GM12891 (cell line): ENCODE measurements around the gene GPR82.
A peak's percentile ranks its signal among the peaks of the same experiment; 100 is the strongest.

Experiments
- DNase-seq: peaks from one replicate; pipeline ENCODE4 v3.0.0; 2011; ENCODE audit warnings: low spot score; ENCODE audit not compliant: insufficient read length
- FAIRE-seq: peaks from 2 replicates; lab custom pipeline; 2011; peaks lifted over from hg19 to GRCh38; lab: Jason Lieb, UNC
- PAX5 ChIP-seq: IDR thresholded peaks from 2 replicates; pipeline ENCODE4 v1.6.1; 2011; ENCODE audit warnings: low read length, moderate library complexity, mild to moderate bottlenecking; ENCODE audit not compliant: insufficient read depth, severe bottlenecking
- POLR2A ChIP-seq: IDR thresholded peaks from 2 replicates; pipeline ENCODE4 v1.6.1; 2011; ENCODE audit warnings: low read depth, low read length, control low read depth
- POLR2AphosphoS5 ChIP-seq: IDR thresholded peaks from 2 replicates; pipeline ENCODE4 v1.6.1; 2011; ENCODE audit warnings: low read depth, low read length, control low read depth
- POU2F2 ChIP-seq: IDR thresholded peaks from 2 replicates; pipeline ENCODE4 v1.6.1; 2011; ENCODE audit warnings: low read depth, mild to moderate bottlenecking, control low read depth, low read length, moderate library complexity
- SPI1 ChIP-seq: IDR thresholded peaks from 2 replicates; pipeline ENCODE4 v1.6.1; 2011; ENCODE audit warnings: low read depth, low read length, control low read depth
- TAF1 ChIP-seq: IDR thresholded peaks from 2 replicates; pipeline ENCODE4 v1.6.1; 2011; ENCODE audit warnings: low read depth, low read length, control low read depth

The GPR82 gene

GRCh38 chrX:41695426-41695825 lies 28.6 kb upstream of the GPR82 start:
- DNase-seq (no peak), FAIRE-seq (peak; percentile 78)
- TF ChIP-seq POLR2AphosphoS5 (no peak), POLR2A (no peak), TAF1 (no peak), POU2F2 (no peak), SPI1 (no peak), PAX5 (no peak)

GRCh38 chrX:41703574-41704029 lies 20.4 kb upstream of the GPR82 start:
- DNase-seq = no peak
- FAIRE-seq = peak; percentile 88
- no peak for TF ChIP-seq POU2F2
- TF ChIP-seq POLR2AphosphoS5 = no peak
- TF ChIP-seq TAF1 = no peak
- no peak for TF ChIP-seq SPI1
- TF ChIP-seq POLR2A = no peak
- TF ChIP-seq PAX5 = no peak

DNA sequence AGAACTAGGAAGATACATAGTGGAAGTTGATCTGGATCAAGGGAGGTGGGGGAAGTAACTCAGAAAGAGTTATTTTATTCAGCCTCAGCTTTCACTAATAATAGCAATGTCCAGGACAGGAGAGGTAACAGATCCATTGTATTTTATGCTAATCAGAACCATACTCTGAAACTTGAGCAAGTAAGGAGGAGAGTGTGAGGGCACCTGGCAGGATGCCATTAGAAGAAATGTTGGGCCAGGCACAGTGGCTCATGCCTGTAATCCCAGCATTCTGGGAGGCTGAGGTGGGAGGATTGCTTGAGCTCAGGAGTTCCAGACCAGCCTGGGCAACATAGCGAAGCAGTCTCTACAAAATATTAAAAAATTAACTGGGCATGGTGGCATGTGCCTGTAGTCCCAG lies 18.9 kb upstream of the GPR82 start:
- FAIRE-seq = no peak
- no peak for DNase-seq
- TF ChIP-seq POU2F2 = no peak
- no peak for TF ChIP-seq SPI1

- FAIRE-seq (peak; percentile 99), DNase-seq (no peak)
Measured at GRCh38 chrX:41705680-41706374, 18.2 kb upstream of the GPR82 start.

GRCh38 chrX:41707218-41707617 lies 16.8 kb upstream of the GPR82 start:
- FAIRE-seq (peak; percentile 86), DNase-seq (no peak)
- TF ChIP-seq SPI1 (peak; percentile 39), PAX5 (no peak)

More at GRCh38 chrX:41705680-41706374, 18.2 kb upstream of the GPR82 start:
- TF ChIP-seq SPI1 (peak; percentile 94), POU2F2 (peak; percentile 65; the same call in 1 of the 2 replicates), POLR2AphosphoS5 (no peak), PAX5 (no peak)

GRCh38 chrX:41708486-41708885 lies 15.5 kb upstream of the GPR82 start:
- FAIRE-seq = no peak
- DNase-seq = no peak
- TF ChIP-seq POLR2A = no peak
- TF ChIP-seq SPI1 = no peak
- TF ChIP-seq PAX5 = no peak
- no peak for TF ChIP-seq POLR2AphosphoS5
- no peak for TF ChIP-seq TAF1
- no peak for TF ChIP-seq POU2F2

DNA sequence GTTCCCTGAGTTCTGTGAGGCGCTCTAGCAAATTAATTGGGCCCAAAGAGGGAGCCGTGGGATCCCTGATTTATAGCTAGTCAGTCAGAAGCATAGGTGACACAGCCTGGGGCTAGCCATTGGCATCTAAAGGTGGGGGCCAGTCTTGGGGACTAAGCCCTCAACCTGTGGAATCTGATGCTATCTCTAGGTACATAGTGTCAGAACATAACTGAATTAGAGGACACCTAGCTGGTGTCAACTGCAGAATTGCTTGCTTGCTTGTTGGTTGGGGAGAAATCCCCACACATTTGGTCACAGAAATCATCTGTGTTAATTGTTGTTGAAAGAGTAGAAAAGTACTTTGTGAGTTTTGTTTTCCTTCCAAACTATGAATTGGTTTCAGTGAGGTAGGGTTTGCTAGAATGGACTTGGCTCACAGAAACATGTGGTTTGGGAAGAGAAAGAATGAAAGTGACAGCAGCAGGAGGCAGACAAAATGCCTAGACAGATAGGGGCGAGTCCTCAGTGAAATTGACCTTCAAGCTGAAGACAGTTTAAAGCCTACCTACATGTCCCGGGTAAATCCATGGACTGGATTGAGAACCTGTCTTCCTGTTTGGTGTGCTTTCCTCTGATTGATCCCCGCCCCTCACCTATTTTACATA lies 12.8 kb upstream of the GPR82 start:
- DNase-seq (no peak), FAIRE-seq (peak; percentile 33)
- no peak for TF ChIP-seq PAX5
- TF ChIP-seq POU2F2 = no peak
- TF ChIP-seq POLR2AphosphoS5 = no peak
- no peak for TF ChIP-seq TAF1
- TF ChIP-seq POLR2A = no peak
- TF ChIP-seq SPI1 = no peak

DNA sequence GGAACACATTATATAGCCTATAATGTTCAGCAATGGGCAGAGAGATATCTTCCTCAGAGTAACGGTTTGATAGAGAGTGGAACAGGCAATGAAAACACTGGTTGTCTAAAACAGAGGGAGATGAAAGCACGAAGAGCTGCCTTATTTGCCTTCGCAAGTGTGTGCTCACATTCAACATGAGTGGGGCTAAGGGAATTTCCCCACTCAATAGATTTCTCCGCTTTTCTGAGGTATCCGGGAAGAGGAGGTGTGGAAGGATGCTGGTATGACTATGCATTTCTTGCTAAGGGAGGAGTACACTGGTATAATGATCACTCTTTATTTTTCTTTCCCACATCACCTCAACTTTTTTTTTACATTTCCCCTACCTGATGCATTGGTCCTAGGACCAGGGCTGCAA lies 7.8 kb upstream of the GPR82 start:
- TF ChIP-seq TAF1 = no peak
- TF ChIP-seq PAX5 = no peak
- TF ChIP-seq POU2F2 = no peak
- no peak for TF ChIP-seq SPI1
- no peak for TF ChIP-seq POLR2A
- no peak for TF ChIP-seq POLR2AphosphoS5
- DNase-seq (no peak), FAIRE-seq (no peak)

DNA sequence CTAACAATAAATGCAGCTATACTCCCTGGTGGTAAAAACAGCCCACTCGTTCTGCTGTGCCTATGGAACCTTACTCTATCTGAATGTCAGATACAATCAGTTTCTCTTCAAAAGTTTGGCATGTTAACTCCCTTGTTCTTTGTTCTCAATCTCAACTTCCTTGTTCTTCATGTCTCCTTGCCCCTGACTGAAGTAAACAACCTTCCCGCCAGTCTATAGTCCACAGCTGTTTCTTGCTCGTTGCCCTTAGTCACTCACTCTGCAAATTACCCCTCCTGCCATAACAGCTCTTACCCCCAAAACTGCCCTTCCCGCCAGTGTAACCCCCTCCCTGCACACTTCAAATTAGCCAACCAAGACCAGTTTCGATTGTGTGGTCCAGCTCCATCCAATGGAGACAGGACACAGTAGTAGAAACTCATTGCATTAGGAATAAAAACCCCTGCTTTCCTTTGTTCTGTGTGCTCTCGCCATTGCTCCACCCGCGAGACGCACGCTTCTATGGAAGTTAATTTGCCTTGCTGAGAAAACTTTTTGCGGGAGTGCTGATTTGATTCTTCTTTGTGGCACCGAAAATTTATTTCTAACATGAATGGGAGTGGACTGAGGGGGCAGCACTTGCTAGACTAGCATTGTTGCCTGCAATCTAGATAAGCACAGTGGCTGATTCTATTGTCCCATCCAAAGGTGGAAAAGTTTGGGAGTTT lies 7.1 kb upstream of the GPR82 start:
- FAIRE-seq = no peak
- no peak for DNase-seq
- TF ChIP-seq POU2F2 (no peak), TAF1 (no peak), PAX5 (no peak), SPI1 (no peak), POLR2AphosphoS5 (no peak), POLR2A (no peak)
